Gastrocnemius medialis (tissue), 4 donors: ENCODE measurements around the gene INPP5A.

Source experiments
- POLR2A ChIP-seq, 2 donors: fragments of 450-650 bp; IDR thresholded peaks; one replicate each; pipeline ENCODE4 v1.6.1; 2017; ENCODE audit warnings: antibody characterized with exemption in 2 of 2, mild to moderate bottlenecking in 2 of 2, moderate library complexity in 2 of 2
- TF ChIP-seq, protein P1 (sequence below), 5 experiments: fragments of 450-650 bp in 3 of 5; fragments of 200-600 bp in 2 of 5; sonication (generic) in 2 of 5; IDR thresholded peaks in 4 of 5; conservative IDR thresholded peaks in 1 of 5; 1 replicate in 4 of 5; 2 replicates in 1 of 5; pipeline ENCODE4 v1.5.1; 2016 to 2019; ENCODE audit warnings: antibody characterized with exemption in 5 of 5, mild to moderate bottlenecking in 3 of 5, moderate library complexity in 3 of 5

DNA sequence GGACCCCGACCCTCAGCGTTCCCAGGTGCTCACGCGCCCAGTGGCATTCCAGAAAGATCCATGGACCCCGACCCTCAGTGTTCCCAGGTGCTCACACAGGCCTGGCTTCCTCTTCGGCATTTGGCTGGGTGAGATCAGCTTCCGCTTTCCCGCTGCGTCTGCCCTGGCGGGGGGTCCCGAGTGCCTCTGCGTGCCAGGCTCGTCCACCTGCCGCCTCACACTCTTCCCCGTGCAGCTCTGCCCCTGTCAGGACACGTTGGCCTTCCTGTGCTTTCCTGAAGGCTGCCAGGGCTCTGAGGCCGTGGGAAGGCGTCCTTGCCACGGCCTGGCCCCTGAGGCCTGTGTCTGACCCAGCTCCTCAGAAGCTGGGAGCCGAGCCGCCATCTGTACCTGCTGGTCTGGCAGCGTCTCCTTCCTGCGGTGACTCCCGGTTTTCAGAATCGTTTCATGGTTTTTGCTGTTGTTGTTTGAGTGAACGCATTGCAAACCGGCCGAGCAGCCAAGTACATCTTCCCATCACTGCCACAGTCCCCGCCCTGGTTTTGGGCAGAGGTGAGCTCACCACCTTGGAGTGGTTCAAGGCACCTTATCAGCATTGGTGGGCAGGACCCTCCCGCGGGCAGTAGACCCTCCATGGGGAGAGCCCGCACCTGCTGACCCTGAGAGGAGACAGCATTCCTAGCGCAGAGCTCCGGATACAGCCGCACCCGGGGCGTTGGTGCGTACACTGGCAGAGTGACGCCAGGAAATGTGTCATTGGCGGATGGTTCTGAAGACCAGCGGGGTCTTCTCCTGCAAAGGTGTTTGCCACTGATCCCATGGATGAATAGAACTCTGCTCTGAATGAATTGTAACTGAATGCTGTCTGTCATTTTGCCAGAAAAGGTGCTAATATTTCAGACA is 231.0 kb downstream of the INPP5A start:
- TF ChIP-seq, protein P1, sequence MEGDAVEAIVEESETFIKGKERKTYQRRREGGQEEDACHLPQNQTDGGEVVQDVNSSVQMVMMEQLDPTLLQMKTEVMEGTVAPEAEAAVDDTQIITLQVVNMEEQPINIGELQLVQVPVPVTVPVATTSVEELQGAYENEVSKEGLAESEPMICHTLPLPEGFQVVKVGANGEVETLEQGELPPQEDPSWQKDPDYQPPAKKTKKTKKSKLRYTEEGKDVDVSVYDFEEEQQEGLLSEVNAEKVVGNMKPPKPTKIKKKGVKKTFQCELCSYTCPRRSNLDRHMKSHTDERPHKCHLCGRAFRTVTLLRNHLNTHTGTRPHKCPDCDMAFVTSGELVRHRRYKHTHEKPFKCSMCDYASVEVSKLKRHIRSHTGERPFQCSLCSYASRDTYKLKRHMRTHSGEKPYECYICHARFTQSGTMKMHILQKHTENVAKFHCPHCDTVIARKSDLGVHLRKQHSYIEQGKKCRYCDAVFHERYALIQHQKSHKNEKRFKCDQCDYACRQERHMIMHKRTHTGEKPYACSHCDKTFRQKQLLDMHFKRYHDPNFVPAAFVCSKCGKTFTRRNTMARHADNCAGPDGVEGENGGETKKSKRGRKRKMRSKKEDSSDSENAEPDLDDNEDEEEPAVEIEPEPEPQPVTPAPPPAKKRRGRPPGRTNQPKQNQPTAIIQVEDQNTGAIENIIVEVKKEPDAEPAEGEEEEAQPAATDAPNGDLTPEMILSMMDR (IDR thresholded peaks at IDR 0.05 in 4 of 5, conservative IDR thresholded peaks at IDR 0.05 in 1 of 5), result no peak
- TF ChIP-seq POLR2A (IDR thresholded peaks at IDR 0.05), result no peak
